ENCODE results near the gene MAEA.

The MAEA gene

DNA sequence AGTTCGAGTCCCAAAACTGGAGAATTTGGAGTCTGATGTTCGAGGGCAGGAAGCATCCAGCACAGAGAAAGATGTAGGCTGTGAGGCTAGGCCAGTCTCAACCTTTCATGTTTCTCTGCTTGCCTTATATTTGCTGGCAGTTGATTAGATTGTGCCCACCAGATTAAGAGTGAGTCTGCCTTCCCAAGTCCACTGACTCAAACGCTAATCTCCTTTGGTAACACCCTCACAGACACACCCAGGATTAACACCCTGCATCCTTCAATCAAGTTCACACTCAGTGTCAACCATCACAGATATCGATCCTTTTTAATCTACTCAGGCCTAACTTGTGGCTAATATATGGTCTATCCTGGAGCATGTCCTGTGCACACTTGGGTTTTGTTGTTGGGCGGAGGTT lies 18.0 kb upstream of the MAEA start:
- TF ChIP-seq, protein P1, sequence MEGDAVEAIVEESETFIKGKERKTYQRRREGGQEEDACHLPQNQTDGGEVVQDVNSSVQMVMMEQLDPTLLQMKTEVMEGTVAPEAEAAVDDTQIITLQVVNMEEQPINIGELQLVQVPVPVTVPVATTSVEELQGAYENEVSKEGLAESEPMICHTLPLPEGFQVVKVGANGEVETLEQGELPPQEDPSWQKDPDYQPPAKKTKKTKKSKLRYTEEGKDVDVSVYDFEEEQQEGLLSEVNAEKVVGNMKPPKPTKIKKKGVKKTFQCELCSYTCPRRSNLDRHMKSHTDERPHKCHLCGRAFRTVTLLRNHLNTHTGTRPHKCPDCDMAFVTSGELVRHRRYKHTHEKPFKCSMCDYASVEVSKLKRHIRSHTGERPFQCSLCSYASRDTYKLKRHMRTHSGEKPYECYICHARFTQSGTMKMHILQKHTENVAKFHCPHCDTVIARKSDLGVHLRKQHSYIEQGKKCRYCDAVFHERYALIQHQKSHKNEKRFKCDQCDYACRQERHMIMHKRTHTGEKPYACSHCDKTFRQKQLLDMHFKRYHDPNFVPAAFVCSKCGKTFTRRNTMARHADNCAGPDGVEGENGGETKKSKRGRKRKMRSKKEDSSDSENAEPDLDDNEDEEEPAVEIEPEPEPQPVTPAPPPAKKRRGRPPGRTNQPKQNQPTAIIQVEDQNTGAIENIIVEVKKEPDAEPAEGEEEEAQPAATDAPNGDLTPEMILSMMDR (IDR thresholded peaks at IDR 0.05; ENCODE audit: low read depth, low read length), result no peak
- H3K4me3 ChIP-seq (ENCODE audit: low read depth, low read length), result no peak overlapping the region

DNA sequence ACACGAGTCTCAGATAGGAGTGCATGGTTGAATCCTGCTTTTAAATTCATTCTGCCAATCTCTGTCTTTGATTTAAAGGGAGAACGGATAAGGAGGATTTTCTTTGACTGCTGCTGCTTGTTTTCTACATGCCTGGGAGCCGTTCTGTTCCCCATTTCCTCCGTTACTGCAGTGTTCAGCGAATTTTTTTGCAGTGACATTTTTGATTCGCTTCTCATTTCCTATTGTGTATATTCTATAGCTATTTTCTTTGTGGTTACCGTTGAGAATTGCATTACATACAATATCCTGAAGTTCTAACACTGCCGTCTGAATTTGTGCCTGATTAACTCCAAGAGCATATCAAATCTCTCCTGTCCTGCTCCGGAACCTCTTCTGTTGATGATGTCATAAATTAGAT lies 14.8 kb upstream of the MAEA start:
- no peak overlapping the region for H3K4me3 ChIP-seq (ENCODE audit: low read depth, low read length)
- TF ChIP-seq, protein P1 (IDR thresholded peaks at IDR 0.05; ENCODE audit: low read depth, low read length), result no peak

DNA sequence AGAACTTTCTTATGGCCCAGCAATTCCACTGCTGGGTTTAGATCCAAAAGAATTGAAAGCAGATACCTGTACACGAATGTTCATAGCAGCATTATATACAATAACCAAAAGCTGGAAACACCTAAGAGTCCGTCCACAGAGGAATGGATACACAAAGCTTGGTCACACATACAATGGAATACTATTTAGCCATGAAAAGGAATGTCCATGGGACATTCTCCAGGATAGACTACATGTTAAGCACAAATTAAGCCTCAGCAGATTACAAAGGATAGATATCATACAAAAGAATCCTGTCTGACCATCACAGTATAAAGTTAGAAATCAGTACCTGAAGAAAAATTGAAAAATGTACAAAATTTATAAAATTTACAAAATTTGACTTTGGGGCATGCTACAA lies 12.7 kb upstream of the MAEA start:
- no peak overlapping the region for H3K4me3 ChIP-seq (ENCODE audit: low read depth, low read length)
- TF ChIP-seq, protein P1 (IDR thresholded peaks at IDR 0.05; ENCODE audit: low read depth, low read length), result no peak

DNA sequence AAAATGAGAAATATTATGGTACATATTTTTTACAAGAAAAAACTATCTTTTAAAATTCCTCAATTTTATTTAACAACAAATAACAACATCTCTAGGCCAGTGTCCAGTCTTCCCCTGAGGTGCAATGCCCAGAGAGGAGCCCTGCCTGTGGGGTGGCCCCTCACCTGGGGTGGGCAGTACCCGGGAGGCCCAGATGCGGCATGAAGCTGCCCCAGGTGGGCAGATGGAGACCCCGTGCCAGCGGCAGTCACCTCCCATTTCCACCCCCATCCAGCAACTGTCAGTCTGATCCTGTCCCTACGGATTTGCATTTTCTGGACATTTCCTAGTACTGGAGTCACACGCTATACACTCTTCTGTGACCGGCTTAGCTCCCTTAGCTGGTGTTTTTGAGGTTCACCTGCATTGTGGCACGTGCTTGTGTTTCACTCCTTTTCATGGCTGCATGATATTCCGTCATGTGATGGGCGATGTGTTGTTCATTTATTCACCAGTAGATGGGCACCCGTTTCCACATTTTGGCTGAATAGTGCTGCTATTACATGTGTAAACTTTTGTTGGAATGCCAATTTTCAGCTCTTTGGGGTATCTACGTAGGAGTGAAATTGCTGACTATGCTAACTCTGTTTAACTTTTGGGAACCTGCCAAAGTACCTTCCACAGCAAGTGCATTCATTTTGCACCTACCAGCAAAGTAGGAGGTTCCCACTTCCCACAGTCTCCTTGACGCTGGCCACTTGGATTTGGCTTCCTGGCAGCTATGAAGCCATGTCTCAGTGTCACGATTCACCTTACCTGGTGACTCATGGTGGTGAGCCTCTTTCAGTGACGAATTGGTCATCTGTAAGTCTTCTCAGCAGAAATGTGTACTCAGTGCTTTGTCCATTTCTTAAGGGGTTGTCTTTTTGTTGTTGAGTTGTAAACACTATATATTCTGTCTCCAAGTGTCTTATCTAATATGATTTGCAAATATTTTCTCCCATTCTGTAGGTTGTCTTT lies 11.7 kb upstream of the MAEA start:
- TF ChIP-seq, protein P1 (IDR thresholded peaks at IDR 0.05; ENCODE audit: low read depth, low read length), result no peak

DNA sequence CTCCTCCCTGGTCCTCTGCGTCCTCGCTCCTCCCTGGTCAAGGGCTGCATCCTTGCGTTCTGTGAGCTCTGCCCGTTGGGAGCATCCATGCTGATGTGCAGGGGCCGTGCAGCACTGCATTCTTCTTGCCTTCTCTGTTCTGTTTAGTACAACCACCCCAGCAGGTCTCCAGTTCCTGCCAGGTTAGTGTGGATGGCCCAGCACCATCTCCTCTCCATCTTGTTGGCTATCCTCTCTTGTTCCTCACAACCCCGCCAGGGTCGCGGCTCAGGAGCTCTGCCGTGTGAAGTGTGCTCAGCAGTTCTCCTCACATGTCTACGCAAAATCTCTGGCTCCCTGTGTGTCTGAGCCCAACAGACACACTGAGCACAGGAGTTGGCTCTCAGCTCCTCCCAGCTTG lies 10.4 kb upstream of the MAEA start:
- TF ChIP-seq, protein P1 (IDR thresholded peaks at IDR 0.05; ENCODE audit: low read depth, low read length), result no peak
- H3K4me3 ChIP-seq (ENCODE audit: low read depth, low read length), result no peak overlapping the region

More for the DNA sequence above, 11.7 kb upstream of the MAEA start:
- no peak overlapping the region for H3K4me3 ChIP-seq (ENCODE audit: low read depth, low read length)

DNA sequence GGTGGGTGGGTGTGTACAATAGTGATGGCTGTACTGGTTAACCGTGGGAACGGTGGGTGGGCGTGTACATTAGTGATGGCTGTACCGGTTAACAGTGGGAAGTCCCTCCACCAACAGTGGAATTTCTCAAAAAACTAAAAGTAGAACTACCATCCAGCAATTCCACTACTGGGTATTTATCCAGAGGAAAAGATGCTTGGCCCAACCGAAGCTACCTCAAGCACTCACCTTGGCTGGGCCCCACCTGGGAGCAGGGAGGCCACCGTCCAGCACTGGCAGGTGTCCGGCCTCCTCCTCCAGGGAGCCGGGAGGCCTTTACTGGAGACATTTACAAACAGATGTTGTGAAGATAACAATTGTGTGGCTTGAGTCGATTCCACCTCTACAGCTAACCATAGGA lies 6.0 kb upstream of the MAEA start:
- TF ChIP-seq, protein P1 (IDR thresholded peaks at IDR 0.05; ENCODE audit: low read depth, low read length), result no peak
- H3K4me3 ChIP-seq (ENCODE audit: low read depth, low read length), result no peak overlapping the region

DNA sequence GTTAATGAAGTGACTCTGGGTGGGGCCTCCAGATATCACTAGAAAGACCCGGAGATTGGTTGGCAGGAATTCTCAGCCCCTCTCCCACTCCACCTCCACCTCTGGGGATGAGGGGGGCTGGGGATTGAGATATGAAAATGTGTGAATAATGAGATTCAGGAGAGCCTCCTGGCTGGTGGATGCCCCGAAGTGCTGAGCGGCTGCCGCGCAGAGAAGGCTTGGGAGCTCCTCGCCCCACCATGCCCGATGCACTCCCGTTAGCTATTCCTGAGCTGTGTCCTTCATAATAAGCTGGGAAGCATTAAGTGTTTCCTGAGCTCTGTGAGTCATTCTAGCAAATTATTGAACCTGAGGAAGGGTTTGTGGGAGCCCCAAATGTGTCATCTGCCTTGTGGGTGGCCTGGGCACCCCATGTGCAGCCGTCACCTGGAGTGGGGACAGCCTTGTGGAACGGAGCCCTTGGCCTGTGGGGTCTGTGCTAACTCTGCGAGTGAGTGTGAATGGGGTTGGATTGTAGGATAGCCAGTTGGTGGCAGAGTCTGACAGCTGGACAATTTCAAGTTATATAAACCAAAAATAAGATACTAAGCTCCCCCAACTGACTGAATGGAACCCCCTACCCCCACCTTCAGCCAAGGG lies 4.4 kb upstream of the MAEA start:
- H3K4me3 ChIP-seq (ENCODE audit: low read depth, low read length), result no peak overlapping the region
- TF ChIP-seq, protein P1 (IDR thresholded peaks at IDR 0.05; ENCODE audit: low read depth, low read length), result no peak

Data from WI38 (cell line).